Endodermal cell (in vitro differentiated cells): ENCODE measurements around the gene MPZL2. TPM values are rescaled to one million over a fixed set of nuclear protein-coding genes. Genes with fewer than 3 reads are reported as not detected.

Source experiments
- DNase-seq: peaks from one replicate; pipeline ENCODE4 v3.0.0-alpha.2; 2017
- H3K27ac ChIP-seq: 2 replicates; pipeline ENCODE4 v1.5.1; 2013; ENCODE audit warnings: mild to moderate bottlenecking, low read depth, low read length, moderate library complexity
- H3K27me3 ChIP-seq: 2 replicates; pipeline ENCODE4 v1.6.1; 2013; ENCODE audit warnings: mild to moderate bottlenecking, low read length, moderate library complexity; ENCODE audit not compliant: insufficient read depth, control insufficient read depth, poor library complexity, severe bottlenecking
- H3K36me3 ChIP-seq: 2 replicates; pipeline ENCODE4 v1.7.0; 2013; ENCODE audit warnings: mild to moderate bottlenecking, low read length, moderate library complexity; ENCODE audit not compliant: control insufficient read depth, insufficient read depth
- H3K4me1 ChIP-seq: one replicate; pipeline ENCODE4 v1.7.0; 2013; ENCODE audit warnings: low read length; ENCODE audit not compliant: control insufficient read depth, insufficient read depth
- H3K4me3 ChIP-seq: 2 replicates; pipeline ENCODE4 v1.5.1; 2013; ENCODE audit warnings: mild to moderate bottlenecking, low read length, moderate library complexity
- H3K9ac ChIP-seq: 2 replicates; pipeline ENCODE4 v1.6.1; 2013; ENCODE audit warnings: mild to moderate bottlenecking, low read length, moderate library complexity; ENCODE audit not compliant: poor library complexity, severe bottlenecking; ENCODE audit errors: extremely low read depth
- H3K9me3 ChIP-seq: 2 replicates; pipeline ENCODE4 v1.6.1; 2013; ENCODE audit warnings: mild to moderate bottlenecking, low read length, moderate library complexity; ENCODE audit not compliant: control insufficient read depth
- H3K27ac Mint-ChIP-seq: 2 replicates; pipeline ENCODE4 v1.8.0; 2020; ENCODE audit warnings: mixed read lengths
- H3K27me3 Mint-ChIP-seq: 2 replicates; pipeline ENCODE4 v1.8.0; 2021; ENCODE audit warnings: mild to moderate bottlenecking, mixed read lengths; ENCODE audit not compliant: insufficient read depth
- H3K36me3 Mint-ChIP-seq: 2 replicates; pipeline ENCODE4 v1.8.0; 2020; ENCODE audit warnings: low read depth, mixed read lengths
- H3K4me1 Mint-ChIP-seq: 2 replicates; pipeline ENCODE4 v1.8.0; 2020; ENCODE audit warnings: mixed read lengths
- H3K4me3 Mint-ChIP-seq: 2 replicates; pipeline ENCODE4 v1.8.0; 2020; ENCODE audit warnings: mild to moderate bottlenecking, moderate library complexity, mixed read lengths
- H3K9me3 Mint-ChIP-seq: 2 replicates; pipeline ENCODE4 v1.8.0; 2020; ENCODE audit warnings: mild to moderate bottlenecking, mixed read lengths
- CTCF ChIP-seq: fragments of 200-600 bp; sonication (generic); conservative IDR thresholded peaks from 2 replicates; pipeline ENCODE4 v1.5.0; 2021; ENCODE audit warnings: antibody characterized with exemption, mild to moderate bottlenecking
- WGBS, 2 experiments: methylation state at CpG; one replicate each; pipeline versions ENCODE4 v1.1.5 to v1.1.7; 2013; ENCODE audit warnings: missing lambda C conversion rate in 2 of 2, mixed read lengths in 1 of 2; ENCODE audit not compliant: insufficient coverage in 1 of 2, insufficient read length in 1 of 2; 5-methylcytosine and 5-hydroxymethylcytosine counted together
- total RNA-seq, 2 donors: library from RNA; stranded (reverse); fragmentation: NEBNext Ultra II Directional in 1 of 2; extraction: Animal tissue kit (Norgen Biotek cat#: 25700) in 1 of 2; gene quantifications; 2 replicates in 1 of 2; 3 replicates in 1 of 2; pipeline ENCODE4 v1.2.1, GENCODE V29; 2021

Gene MPZL2
- total RNA-seq, 2 donors from 2014 or later, result 3.2 to 4.4 TPM

- Mint-ChIP-seq H3K9me3 (no peaks in the 10 kb centered on the region), H3K27me3 (peaks cover 48% of the 10 kb centered on the region), H3K4me3 (peak within 1 kb of the TSS; percentile 95), H3K36me3 (no peaks in the 10 kb centered on the region), H3K4me1 (peaks cover 6% of the 10 kb centered on the region), H3K27ac (peak within 1 kb of the TSS; percentile 100)
- Histone ChIP-seq H3K4me3 (peak within 1 kb of the TSS; percentile 91), H3K27ac (peak within 1 kb of the TSS; percentile 72), H3K9me3 (no peaks in the 10 kb centered on the region), H3K9ac (peak within 1 kb of the TSS; percentile 93), H3K36me3 (no peaks in the 10 kb centered on the region), H3K27me3 (peaks cover 77% of the 10 kb centered on the region), H3K4me1 (no peaks in the 10 kb centered on the region)
- peak; percentile 93 for DNase-seq
- TF ChIP-seq CTCF, result no peak
- WGBS, 2 experiments, result 19 to 28% methylated on average over 17 to 33 of the region's 33 CpGs
These were observed 12.0 kb downstream of the MPZL2 start, which contains the start of gene MPZL3 for GRCh38 chr11:118251858-118252652. TSS of gene MPZL3 (minus strand) at chr11:118252365. CDS start at chr11:118252294, 71 bp downstream.

GRCh38 chr11:118247041-118247440, 17.1 kb downstream of the MPZL2 start:
- TF ChIP-seq CTCF, result no peak
- Mint-ChIP-seq H3K4me3 (no peak overlapping the region), H3K36me3 (no peaks in the 10 kb centered on the region), H3K27ac (no peak overlapping the region), H3K27me3 (peaks cover 53% of the 10 kb centered on the region), H3K4me1 (no peaks in the 10 kb centered on the region), H3K9me3 (no peaks in the 10 kb centered on the region)
- no peak for DNase-seq
- H3K9ac ChIP-seq, result no peak overlapping the region
- 93 to 100% methylated on average over 1 of the region's 1 CpG for WGBS, 2 experiments
- H3K9me3 ChIP-seq, result no peaks in the 10 kb centered on the region
- no peak overlapping the region for H3K27ac ChIP-seq
- no peaks in the 10 kb centered on the region for H3K36me3 ChIP-seq
- no peak overlapping the region for H3K4me3 ChIP-seq
- H3K4me1 ChIP-seq, result no peaks in the 10 kb centered on the region
- peaks cover 62% of the 10 kb centered on the region for H3K27me3 ChIP-seq

- Histone ChIP-seq H3K9ac (no peak overlapping the region), H3K27ac (no peak overlapping the region), H3K4me3 (no peak overlapping the region), H3K27me3 (peaks cover 62% of the 10 kb centered on the region), H3K4me1 (peaks cover 4% of the 10 kb centered on the region), H3K9me3 (no peaks in the 10 kb centered on the region), H3K36me3 (no peaks in the 10 kb centered on the region)
- Mint-ChIP-seq H3K4me3 (no peak overlapping the region), H3K27ac (no peak overlapping the region), H3K36me3 (no peaks in the 10 kb centered on the region), H3K4me1 (no peaks in the 10 kb centered on the region), H3K27me3 (peaks cover 53% of the 10 kb centered on the region), H3K9me3 (no peaks in the 10 kb centered on the region)
- 86 to 100% methylated on average over 1 to 3 of the region's 3 CpGs for WGBS, 2 experiments
- TF ChIP-seq CTCF, result no peak
- no peak for DNase-seq
These were observed 18.0 kb downstream of the MPZL2 start for GRCh38 chr11:118245936-118246562.
